PC-3 (cell line): ENCODE measurements around the gene DSCAM. TPM values are rescaled to one million over a fixed set of nuclear protein-coding genes. Genes with fewer than 3 reads are reported as not detected.

Experiments used
- ATAC-seq: fragments of 200-7000 bp; cut with Tn5 transposase; 2 replicates; pipeline ENCODE4 v1.9.1; 2020; ENCODE audit warnings: mild to moderate bottlenecking, moderate library complexity
- BruUV-seq: library from RNA; stranded (reverse); fragments of 400-500 nt; replicated peaks from 2 replicates; lab custom pipeline; 2021; lab: Mats Ljungman, UMichigan
- CTCF ChIA-PET: fragments of 300-600 bp; sonication (Branson Sonifier 250); formaldehyde crosslinking; loops from one replicate; lab custom pipeline; 2022; ENCODE audit warnings: antibody characterized with exemption; lab: Charles Lee
- POLR2A ChIA-PET: fragments of 300-600 bp; sonication (Branson Sonifier 250); formaldehyde crosslinking; loops from one replicate; lab custom pipeline; 2022; ENCODE audit warnings: antibody characterized with exemption; ENCODE audit not compliant: unreplicated experiment; lab: Charles Lee
- DNase-seq: peaks from one replicate; pipeline ENCODE4 v3.0.0-alpha.2; 2015
- H2AFZ ChIP-seq: fragments of 300-600 bp; sonication (generic); 2 replicates; pipeline ENCODE4 v1.6.0; 2016; ENCODE audit warnings: antibody characterized with exemption, low read length
- H3F3A ChIP-seq: fragments of 300-600 bp; sonication (generic); one replicate; pipeline ENCODE4 v1.6.0; 2017; ENCODE audit warnings: antibody characterized with exemption, low read length, control low read depth, mild to moderate bottlenecking; ENCODE audit not compliant: unreplicated experiment
- H3K27ac ChIP-seq: fragments of 300-600 bp; sonication (generic); 2 replicates; pipeline ENCODE4 v1.5.1; 2016; ENCODE audit warnings: mild to moderate bottlenecking, low read length
- H3K27me3 ChIP-seq: fragments of 300-600 bp; sonication (generic); 2 replicates; pipeline ENCODE4 v1.6.1; 2016; ENCODE audit warnings: low read length, mixed read lengths
- H3K36me3 ChIP-seq: fragments of 300-600 bp; sonication (generic); 2 replicates; pipeline ENCODE4 v1.6.1; 2016; ENCODE audit warnings: low read depth, mixed run types, low read length, mixed read lengths
- H3K4me1 ChIP-seq: fragments of 300-600 bp; sonication (generic); 2 replicates; pipeline ENCODE4 v1.5.1; 2016; ENCODE audit warnings: low read length; ENCODE audit not compliant: insufficient read depth
- H3K4me2 ChIP-seq: fragments of 300-600 bp; sonication (generic); 2 replicates; pipeline ENCODE4 v1.6.0; 2016; ENCODE audit warnings: low read length
- H3K4me3 ChIP-seq: fragments of 300-600 bp; sonication (generic); 2 replicates; pipeline ENCODE4 v1.5.1; 2016; ENCODE audit warnings: mild to moderate bottlenecking, low read length, mixed read lengths
- H3K79me2 ChIP-seq: fragments of 300-600 bp; sonication (generic); 2 replicates; pipeline ENCODE4 v1.6.1; 2017; ENCODE audit warnings: low read length, mixed read lengths
- H3K9ac ChIP-seq: fragments of 300-600 bp; sonication (generic); 2 replicates; pipeline ENCODE4 v1.6.0; 2016; ENCODE audit warnings: mild to moderate bottlenecking, low read length
- H3K9me2 ChIP-seq: fragments of 300-600 bp; sonication (generic); replicated peaks from 2 replicates; pipeline ENCODE4 v1.6.1; 2016; ENCODE audit warnings: mixed run types, low read length, mixed read lengths
- H3K9me3 ChIP-seq: fragments of 300-600 bp; sonication (generic); 2 replicates; pipeline ENCODE4 v1.6.1; 2016; ENCODE audit warnings: low read length, mixed read lengths
- H4K20me1 ChIP-seq: fragments of 300-600 bp; sonication (generic); 2 replicates; pipeline ENCODE4 v1.6.1; 2016; ENCODE audit warnings: low read length, mixed read lengths
- EZH2 ChIP-seq: fragments of 300-600 bp; sonication (generic); IDR thresholded peaks from one replicate; pipeline ENCODE4 v1.6.1; 2017; ENCODE audit warnings: antibody characterized with exemption, mild to moderate bottlenecking, low read length; ENCODE audit not compliant: unreplicated experiment
- EZH2phosphoT487 ChIP-seq: fragments of 300-600 bp; sonication (generic); IDR thresholded peaks from 2 replicates; pipeline ENCODE4 v1.6.1; 2018; ENCODE audit warnings: mild to moderate bottlenecking, antibody characterized with exemption, low read length, borderline replicate concordance
- intact Hi-C: fragments of 100-400 bp; cut with micrococcal nuclease; formaldehyde crosslinking; loops from 2 replicates; pipeline ENCODE4 v1.9.0; 2023
- total RNA-seq: library from RNA; depleted of rRNA; stranded (reverse); fragments of >200 nt; gene quantifications from 2 replicates; pipeline ENCODE4 v1.2.3, GENCODE V29; 2014
- TF ChIP-seq, protein P1 (sequence below): fragments of 300-600 bp; sonication (generic); conservative IDR thresholded peaks from 2 replicates; pipeline ENCODE4 v1.5.1; 2017; ENCODE audit warnings: antibody characterized with exemption, low read depth, mild to moderate bottlenecking, low read length

DSCAM gene
- total RNA-seq, 1 experiment from 2014 or later, result not detected

DNA sequence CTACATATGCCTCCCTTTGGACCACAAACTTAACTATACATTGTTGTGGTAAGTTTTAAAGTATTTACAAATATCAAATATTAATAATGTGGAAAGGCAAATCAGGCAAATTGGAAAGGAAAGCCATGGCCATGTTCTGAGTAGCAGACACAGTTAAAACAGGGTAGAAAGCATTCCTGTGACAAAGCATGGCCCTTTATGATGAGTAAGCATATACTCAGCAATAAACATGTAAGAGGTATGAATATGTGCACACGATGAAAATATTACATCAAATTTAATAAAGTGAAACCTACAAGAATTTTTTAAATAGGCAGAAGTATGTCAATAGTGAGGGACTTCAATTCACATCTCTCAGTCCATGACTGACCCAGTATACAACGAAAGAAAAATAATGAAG is 389.2 kb downstream of the DSCAM start:
- H3K27ac ChIP-seq, result no peak overlapping the region
- ATAC-seq (no peak), DNase-seq (no peak)
- H2AFZ ChIP-seq, result no peak overlapping the region
- H3K9ac ChIP-seq, result no peak overlapping the region
- no peaks in the 10 kb centered on the region for H4K20me1 ChIP-seq
- no peak overlapping the region for H3K4me3 ChIP-seq
- no peaks in the 10 kb centered on the region for H3K36me3 ChIP-seq
- BruUV-seq, result no TSS peak
- no peaks in the 10 kb centered on the region for H3K27me3 ChIP-seq
- TF ChIP-seq EZH2phosphoT487 (no peak), EZH2 (no peak)
- TF ChIP-seq, protein P1, sequence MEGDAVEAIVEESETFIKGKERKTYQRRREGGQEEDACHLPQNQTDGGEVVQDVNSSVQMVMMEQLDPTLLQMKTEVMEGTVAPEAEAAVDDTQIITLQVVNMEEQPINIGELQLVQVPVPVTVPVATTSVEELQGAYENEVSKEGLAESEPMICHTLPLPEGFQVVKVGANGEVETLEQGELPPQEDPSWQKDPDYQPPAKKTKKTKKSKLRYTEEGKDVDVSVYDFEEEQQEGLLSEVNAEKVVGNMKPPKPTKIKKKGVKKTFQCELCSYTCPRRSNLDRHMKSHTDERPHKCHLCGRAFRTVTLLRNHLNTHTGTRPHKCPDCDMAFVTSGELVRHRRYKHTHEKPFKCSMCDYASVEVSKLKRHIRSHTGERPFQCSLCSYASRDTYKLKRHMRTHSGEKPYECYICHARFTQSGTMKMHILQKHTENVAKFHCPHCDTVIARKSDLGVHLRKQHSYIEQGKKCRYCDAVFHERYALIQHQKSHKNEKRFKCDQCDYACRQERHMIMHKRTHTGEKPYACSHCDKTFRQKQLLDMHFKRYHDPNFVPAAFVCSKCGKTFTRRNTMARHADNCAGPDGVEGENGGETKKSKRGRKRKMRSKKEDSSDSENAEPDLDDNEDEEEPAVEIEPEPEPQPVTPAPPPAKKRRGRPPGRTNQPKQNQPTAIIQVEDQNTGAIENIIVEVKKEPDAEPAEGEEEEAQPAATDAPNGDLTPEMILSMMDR, result no peak
- no peaks in the 10 kb centered on the region for H3K4me1 ChIP-seq
- H3K79me2 ChIP-seq, result no peaks in the 10 kb centered on the region
- ChIA-PET CTCF (no interaction called here), POLR2A (no interaction called here)
- H3K4me2 ChIP-seq, result no peak overlapping the region
- H3K9me3 ChIP-seq, result no peaks in the 10 kb centered on the region
- no peaks in the 10 kb centered on the region for H3K9me2 ChIP-seq
- intact Hi-C loops, result no loop called here
- no peaks in the 10 kb centered on the region for H3F3A ChIP-seq

DNA sequence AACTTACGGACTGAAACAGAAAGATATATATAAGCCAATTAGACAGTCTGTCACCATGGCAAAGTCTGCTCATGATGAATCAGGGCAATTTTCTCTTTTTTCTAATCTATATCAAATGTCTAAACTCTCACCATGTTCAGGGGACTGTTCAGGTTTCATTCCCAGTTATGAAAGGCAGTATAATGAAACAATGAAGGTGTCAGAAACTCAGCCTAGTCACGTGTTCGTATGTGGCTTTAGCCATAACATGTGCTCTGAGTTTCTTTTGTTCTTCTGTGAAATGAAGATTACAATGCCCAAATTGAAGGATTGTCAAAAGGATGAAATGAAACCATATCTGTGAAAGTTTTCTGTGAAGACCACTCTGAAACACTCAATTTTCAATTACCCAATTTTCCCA is 392.9 kb downstream of the DSCAM start:
- Histone ChIP-seq H3K4me3 (no peak overlapping the region), H3K4me1 (no peaks in the 10 kb centered on the region), H2AFZ (no peak overlapping the region), H3K36me3 (no peaks in the 10 kb centered on the region), H3K9ac (no peak overlapping the region), H3K27me3 (no peaks in the 10 kb centered on the region), H3K79me2 (no peaks in the 10 kb centered on the region), H3K9me2 (no peaks in the 10 kb centered on the region), H3F3A (no peaks in the 10 kb centered on the region), H3K9me3 (peaks cover 4% of the 10 kb centered on the region; the same call in 1 of the 2 replicates), H3K4me2 (no peak overlapping the region), H3K27ac (no peak overlapping the region), H4K20me1 (no peaks in the 10 kb centered on the region)
- ChIA-PET CTCF (no interaction called here), POLR2A (no interaction called here)
- DNase-seq, result no peak
- BruUV-seq, result no TSS peak
- ATAC-seq, result no peak
- TF ChIP-seq EZH2 (no peak), EZH2phosphoT487 (no peak)
- TF ChIP-seq, protein P1, result no peak
- intact Hi-C loops, result no loop called here

DNA sequence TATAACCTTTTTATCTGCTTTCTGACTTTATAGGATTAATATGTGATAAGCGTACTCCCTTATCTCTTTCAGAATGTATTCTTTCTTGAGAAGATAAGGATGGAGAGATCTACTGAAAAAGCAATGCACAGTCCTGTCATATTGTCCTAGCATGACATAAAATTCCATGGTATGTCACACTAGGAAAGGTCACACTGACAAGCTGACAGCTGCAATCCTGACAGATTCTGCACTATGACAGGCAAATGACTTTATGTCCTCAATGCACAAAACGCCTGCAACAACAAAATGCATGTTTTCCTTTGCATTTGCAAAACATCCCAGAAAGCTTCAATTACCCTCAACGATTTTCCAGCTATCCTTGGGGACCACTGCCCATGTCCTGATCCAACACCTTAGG is 393.8 kb downstream of the DSCAM start:
- H2AFZ ChIP-seq, result no peak overlapping the region
- BruUV-seq, result no TSS peak
- POLR2A ChIA-PET, result no interaction called here
- no peak for TF ChIP-seq EZH2
- no peak for TF ChIP-seq EZH2phosphoT487
- TF ChIP-seq, protein P1, result no peak
- DNase-seq (no peak), ATAC-seq (no peak)
- no peaks in the 10 kb centered on the region for H3K36me3 ChIP-seq
- no peaks in the 10 kb centered on the region for H3F3A ChIP-seq
- no peaks in the 10 kb centered on the region for H3K27me3 ChIP-seq
- H3K9ac ChIP-seq, result no peak overlapping the region
- H3K9me3 ChIP-seq, result peaks cover 4% of the 10 kb centered on the region; the same call in 1 of the 2 replicates
- H3K4me3 ChIP-seq, result no peak overlapping the region
- intact Hi-C loops, result no loop called here
- no peak overlapping the region for H3K27ac ChIP-seq
- CTCF ChIA-PET, result no interaction called here
- no peaks in the 10 kb centered on the region for H4K20me1 ChIP-seq
- H3K79me2 ChIP-seq, result no peaks in the 10 kb centered on the region
- no peaks in the 10 kb centered on the region for H3K4me1 ChIP-seq
- no peaks in the 10 kb centered on the region for H3K9me2 ChIP-seq
- no peak overlapping the region for H3K4me2 ChIP-seq
